HUES64 (cell line): ENCODE measurements around the gene ADAMTS14.
"Not testable (repeated sequence)": the region's sequence is repeated elsewhere in the genome, so short reads cannot be mapped to it uniquely, and the experiment has no call there.

ENCODE experiments used
- H3K27ac ChIP-seq: 2 replicates; pipeline ENCODE4 v1.7.0; 2013; ENCODE audit warnings: low read depth, low read length, inconsistent platforms
- H3K27me3 ChIP-seq: 2 replicates; pipeline ENCODE4 v1.6.1; 2013; ENCODE audit warnings: mild to moderate bottlenecking, low read length; ENCODE audit not compliant: insufficient read depth
- H3K36me3 ChIP-seq: 2 replicates; pipeline ENCODE4 v1.6.1; 2013; ENCODE audit warnings: mild to moderate bottlenecking, low read length; ENCODE audit not compliant: insufficient read depth
- H3K4me1 ChIP-seq: 2 replicates; pipeline ENCODE4 v1.6.1; 2013; ENCODE audit warnings: mild to moderate bottlenecking, low read length, moderate library complexity; ENCODE audit not compliant: insufficient read depth
- H3K4me3 ChIP-seq: 2 replicates; pipeline ENCODE4 v1.5.1; 2013; ENCODE audit warnings: mild to moderate bottlenecking, low read length, moderate library complexity
- H3K9ac ChIP-seq: 2 replicates; pipeline ENCODE4 v1.6.1; 2013; ENCODE audit warnings: mild to moderate bottlenecking, low read depth, low read length
- H3K9me3 ChIP-seq: 2 replicates; pipeline ENCODE4 v1.6.1; 2013; ENCODE audit warnings: low read depth, low read length; ENCODE audit not compliant: insufficient read depth
- WGBS: fragments of 150-250, 120-280 bp; methylation state at CpG from one replicate; pipeline ENCODE4 v1.1.7; 2013; ENCODE audit warnings: missing lambda C conversion rate; 5-methylcytosine and 5-hydroxymethylcytosine counted together

Gene ADAMTS14

DNA sequence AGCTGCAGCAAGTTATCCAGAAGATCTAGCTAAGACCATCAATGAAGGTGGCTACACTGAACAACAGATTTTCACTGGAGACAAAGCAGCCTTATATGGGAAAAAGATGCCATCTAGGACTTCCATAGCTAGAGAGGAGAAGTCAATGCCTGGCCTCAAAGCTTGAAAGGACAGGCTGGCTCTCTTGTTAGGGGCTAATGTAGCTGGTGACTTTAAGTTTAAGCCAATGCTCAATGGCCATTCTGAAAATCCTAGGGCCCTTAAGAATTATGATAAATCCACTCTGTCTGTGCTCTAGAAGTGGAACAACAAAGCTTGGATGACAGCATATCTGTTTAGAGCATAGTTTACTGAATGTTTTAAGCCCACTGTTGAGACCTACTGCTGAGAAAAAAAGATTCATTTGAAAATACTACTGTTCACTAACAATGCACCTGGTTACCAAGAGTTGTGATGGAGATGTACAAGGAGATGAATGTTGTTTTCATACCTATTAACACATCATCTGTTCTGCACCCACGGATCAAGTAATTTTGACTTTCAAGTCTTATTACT lies 13.6 kb upstream of the ADAMTS14 start:
- Histone ChIP-seq H3K4me3 (no peak overlapping the region), H3K4me1 (no peaks in the 10 kb centered on the region), H3K27me3 (no peaks in the 10 kb centered on the region), H3K9ac (no peak overlapping the region), H3K36me3 (no peaks in the 10 kb centered on the region), H3K27ac (no peak overlapping the region), H3K9me3 (0 out of 2 replicates have a peak, but pooled peaks cover 9% of the 10 kb centered on the region)
- WGBS, result no CpG with 5 or more reads among the region's 1 CpG

DNA sequence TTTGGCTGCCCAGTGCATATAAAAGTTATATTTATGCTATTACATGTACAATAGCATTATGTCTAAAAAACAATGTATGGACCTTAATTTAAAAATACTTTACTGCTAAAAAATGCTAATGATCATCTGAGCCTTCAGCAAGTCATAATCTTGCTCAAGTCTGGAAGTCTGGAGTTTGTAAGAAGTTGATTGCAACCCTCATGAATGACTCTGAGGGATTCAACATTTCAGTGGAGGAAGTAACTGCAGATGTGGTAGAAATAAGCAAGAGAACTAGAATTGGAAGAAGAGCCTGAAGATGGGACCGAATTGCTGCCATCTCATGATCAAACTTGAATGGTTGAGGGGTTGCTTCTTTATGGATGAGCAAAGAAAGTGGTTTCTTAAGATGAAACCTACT lies 13.0 kb upstream of the ADAMTS14 start:
- Histone ChIP-seq H3K27ac (no peak overlapping the region), H3K9ac (no peak overlapping the region), H3K9me3 (0 out of 2 replicates have a peak, but pooled peaks cover 9% of the 10 kb centered on the region), H3K4me3 (no peak overlapping the region), H3K4me1 (no peaks in the 10 kb centered on the region; the same call in 1 of the 2 replicates), H3K36me3 (no peaks in the 10 kb centered on the region), H3K27me3 (no peaks in the 10 kb centered on the region)
- WGBS, result 79% methylated on average over 1 of the region's 1 CpG

DNA sequence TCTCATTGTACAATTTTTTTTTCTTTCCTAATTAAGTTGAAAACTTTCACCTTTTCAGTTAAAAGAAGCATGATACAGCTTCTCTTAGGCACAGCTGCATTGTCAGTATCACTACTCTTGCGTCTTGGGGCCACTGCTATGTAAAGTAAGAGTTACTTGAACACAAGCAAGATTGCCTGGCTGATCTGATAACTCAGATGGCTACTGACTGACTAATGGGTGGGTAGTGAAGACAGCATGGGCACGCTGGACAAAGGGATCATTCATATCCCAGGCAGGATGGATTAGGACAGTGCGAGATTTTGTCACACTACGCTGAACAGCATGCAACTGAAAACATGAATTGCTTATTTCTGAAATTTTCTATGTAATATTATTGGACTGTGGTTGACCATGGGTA lies 11.6 kb upstream of the ADAMTS14 start:
- no peak overlapping the region for H3K27ac ChIP-seq
- no peak overlapping the region for H3K4me3 ChIP-seq
- H3K4me1 ChIP-seq, result no peaks in the 10 kb centered on the region; the same call in 1 of the 2 replicates
- no peaks in the 10 kb centered on the region for H3K36me3 ChIP-seq
- H3K9me3 ChIP-seq, result 0 out of 2 replicates have a peak, but pooled peaks cover 9% of the 10 kb centered on the region
- H3K9ac ChIP-seq, result no peak overlapping the region
- no peaks in the 10 kb centered on the region for H3K27me3 ChIP-seq
- WGBS, result 93% methylated on average over 4 of the region's 4 CpGs

DNA sequence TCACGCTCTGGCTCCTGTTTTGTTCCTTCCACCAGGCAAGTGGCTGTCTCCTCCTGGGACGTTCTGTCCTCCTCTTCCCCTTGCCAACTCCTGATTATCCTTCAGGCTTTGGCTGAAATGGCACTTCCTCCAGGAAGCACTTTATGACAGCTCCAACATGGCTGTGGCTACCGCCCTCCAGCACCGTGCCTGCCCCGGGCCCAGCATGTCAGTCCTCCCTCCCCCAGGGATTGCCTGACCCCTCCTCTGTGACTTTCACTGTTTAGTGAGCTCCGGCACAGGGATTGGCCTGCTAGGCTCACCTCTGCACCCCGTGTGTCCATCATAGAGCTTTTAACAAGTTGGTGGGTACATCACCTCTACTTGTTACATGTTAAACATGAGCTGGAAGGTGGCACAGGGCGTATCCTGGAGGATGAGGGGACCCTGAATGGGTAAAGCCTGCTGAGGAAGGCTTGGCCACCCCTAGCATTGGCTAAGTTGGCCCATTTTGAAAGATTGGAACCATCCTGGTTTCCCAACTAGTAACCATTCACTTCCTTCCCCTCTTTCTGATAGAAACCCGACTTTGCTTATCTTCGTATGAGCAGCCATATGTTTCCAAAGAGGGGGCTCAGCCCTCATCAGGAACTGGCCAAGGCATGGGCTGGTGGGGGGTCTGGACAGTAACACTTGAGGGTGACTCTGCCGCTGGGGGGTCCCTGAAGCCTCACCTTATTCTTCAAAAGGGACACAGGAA lies 10.5 kb upstream of the ADAMTS14 start:
- H3K4me3 ChIP-seq, result no peak overlapping the region
- H3K4me1 ChIP-seq, result no peaks in the 10 kb centered on the region; the same call in 1 of the 2 replicates
- 86% methylated on average over 11 of the region's 11 CpGs for WGBS
- no peaks in the 10 kb centered on the region for H3K27me3 ChIP-seq
- no peak overlapping the region for H3K9ac ChIP-seq
- H3K36me3 ChIP-seq, result no peaks in the 10 kb centered on the region
- 0 out of 2 replicates have a peak, but pooled peaks cover 9% of the 10 kb centered on the region for H3K9me3 ChIP-seq
- no peak overlapping the region for H3K27ac ChIP-seq

DNA sequence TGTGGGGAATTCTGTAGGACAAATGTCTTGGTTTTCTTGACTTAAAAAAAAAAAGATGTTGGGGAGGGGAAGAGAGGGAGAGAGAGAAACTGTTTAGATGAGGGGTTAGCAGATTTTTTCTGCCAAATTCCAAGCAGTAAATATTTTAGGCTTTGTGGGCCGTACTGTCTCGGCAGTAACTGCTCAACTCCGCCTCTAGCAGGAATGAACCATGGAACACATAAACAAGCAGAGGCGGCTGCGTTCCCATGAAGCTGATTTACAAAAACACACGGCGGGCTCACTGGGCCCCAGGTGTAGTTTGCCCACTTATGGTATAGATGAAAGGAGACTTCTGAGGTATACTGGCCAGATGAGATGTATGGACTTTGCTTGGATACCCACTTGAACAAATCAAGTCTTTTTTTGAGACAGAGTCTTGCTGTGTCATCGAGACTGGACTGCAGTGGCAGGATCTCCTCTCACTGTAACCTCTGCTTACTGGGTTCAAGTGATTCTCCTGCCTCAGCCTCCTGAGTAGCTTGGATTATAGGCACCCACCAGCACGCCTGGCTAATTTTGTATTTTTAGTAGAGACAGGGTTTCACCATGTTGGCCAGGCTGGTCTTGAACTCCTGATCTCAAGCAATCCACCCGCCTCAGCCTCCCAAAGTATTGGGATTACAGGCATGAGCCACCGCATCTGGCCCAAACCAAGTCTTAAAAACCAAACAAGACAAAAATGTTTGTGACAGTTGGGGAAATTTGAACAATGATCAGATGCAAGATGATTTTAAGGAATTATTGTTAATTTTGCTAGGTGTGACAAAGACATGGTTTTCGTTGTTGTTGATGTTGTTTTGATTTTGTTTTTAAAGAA lies 9.7 kb upstream of the ADAMTS14 start:
- WGBS, result 92% methylated on average over 12 of the region's 12 CpGs
- Histone ChIP-seq H3K36me3 (no peaks in the 10 kb centered on the region), H3K9ac (no peak overlapping the region), H3K27me3 (no peaks in the 10 kb centered on the region), H3K4me1 (no peaks in the 10 kb centered on the region; the same call in 1 of the 2 replicates), H3K27ac (no peak overlapping the region), H3K9me3 (peaks cover 11% of the 10 kb centered on the region; the same call in 1 of the 2 replicates), H3K4me3 (no peak overlapping the region)

DNA sequence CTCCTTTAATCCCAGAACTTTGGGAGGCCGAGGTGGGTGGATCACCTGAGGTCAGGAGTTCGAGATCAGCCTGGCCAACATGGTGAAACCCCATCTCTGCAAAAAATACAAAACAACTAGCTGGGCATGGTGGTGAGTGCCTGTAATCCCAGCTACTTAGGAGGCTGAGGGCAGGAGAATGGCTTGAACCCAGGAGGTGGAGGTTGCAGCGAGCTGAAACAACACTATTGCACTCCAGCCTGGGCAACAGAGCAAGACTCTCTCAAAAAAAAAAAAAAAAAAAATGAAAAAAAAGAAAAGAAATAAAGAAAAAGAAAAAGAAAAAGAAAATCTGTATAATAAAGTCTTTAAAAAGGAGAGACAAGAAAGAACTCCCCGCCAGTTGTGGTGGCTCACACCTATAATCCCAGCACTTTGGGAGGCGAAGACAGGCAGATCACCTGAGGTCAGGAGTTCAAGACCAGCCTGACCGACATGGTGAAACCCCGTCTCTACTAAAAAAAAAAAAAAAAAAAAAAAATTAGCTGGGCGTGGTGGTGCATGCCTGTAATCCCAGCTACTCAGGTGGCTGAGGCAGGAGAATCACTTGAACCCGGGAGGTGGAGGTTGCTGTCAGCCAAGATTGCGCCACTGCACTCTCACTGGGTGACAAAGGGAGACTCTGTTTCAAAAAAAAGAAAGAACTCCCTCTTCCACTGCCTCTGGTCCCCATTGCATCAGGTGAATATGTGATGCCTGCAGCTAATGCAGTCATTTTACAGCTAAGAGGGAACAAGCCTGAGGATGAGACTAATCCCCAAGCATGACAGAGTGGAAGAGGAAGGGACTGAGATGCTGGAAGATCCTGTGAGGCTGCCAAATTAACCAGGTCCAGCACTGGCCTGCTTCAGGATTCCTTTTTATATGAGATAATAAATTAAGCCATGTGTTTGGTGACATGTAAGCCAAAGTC lies 8.6 kb upstream of the ADAMTS14 start:
- WGBS, result 91% methylated on average over 8 of the region's 10 CpGs
- H3K4me1 ChIP-seq, H3K9me3 ChIP-seq, H3K36me3 ChIP-seq, H3K27ac ChIP-seq, H3K4me3 ChIP-seq, H3K9ac ChIP-seq, H3K27me3 ChIP-seq: not testable (repeated sequence)

DNA sequence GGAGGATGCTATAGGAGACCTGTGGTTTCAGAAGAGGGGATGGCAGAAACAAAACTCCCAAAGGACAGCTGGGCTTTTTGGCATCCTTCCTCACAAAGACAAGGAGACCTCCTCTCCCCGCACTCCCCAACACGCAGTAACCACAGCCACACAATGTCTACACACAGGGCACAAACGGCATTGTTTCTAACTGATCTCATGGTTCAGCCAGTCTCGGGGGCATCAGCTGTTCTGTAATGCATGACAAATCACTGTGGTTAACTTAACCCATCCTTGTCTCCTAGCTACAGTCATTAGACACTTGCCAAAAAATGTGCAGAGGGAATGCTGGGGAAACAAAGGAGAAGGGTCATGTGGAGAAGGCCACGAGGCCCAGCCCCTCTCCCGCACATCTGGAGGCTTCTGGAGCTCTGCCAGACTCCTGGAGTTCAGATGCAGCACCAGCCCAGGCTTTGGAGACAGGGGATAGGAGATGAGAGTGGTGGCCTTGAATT lies 7.6 kb upstream of the ADAMTS14 start:
- H3K4me1 ChIP-seq, result no peaks in the 10 kb centered on the region; the same call in 1 of the 2 replicates
- no peak overlapping the region for H3K27ac ChIP-seq
- H3K9ac ChIP-seq, result no peak overlapping the region
- WGBS, result 84% methylated on average over 6 of the region's 6 CpGs
- H3K9me3 ChIP-seq, result peaks cover 4% of the 10 kb centered on the region; the same call in 1 of the 2 replicates
- no peaks in the 10 kb centered on the region for H3K36me3 ChIP-seq
- no peaks in the 10 kb centered on the region for H3K27me3 ChIP-seq
- H3K4me3 ChIP-seq, result no peak overlapping the region

DNA sequence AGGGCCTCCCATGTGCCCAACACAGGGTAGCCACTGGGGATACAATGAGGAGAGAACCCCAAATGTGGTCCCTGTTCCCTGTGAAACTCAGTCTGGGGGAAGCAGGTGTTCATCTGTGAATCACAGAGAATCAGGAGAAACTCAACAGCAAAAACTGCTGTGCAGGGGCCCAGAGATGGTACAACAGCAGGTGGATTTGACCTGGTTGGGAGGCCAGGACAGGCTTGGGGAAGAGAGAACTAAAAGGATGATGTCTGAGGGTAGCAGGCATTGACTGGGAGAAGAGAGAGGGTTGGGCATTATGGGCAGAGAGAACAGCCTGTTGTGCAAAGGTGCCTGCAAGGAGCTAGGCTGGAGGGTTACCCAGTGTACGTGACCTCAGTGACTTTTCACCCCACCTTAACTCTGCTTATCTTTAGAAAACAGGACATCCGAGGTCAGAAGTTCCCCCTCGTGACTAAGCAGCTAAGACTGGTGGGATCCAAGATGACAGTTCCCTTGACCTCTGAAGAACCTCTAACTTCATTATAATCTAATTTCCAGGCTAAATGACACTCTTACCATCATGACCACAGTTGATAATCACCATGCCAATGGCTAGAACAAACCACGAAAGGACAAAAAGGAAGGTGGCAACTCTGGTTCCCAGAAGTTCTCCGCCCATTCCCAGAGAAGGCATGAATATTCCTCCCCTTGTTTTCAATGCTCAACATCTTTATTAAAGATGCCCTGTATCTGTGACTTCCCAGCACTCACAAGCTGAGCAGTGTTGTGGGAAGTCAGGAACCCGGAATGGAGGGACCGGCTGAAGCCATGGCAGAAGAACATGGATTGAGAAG lies 5.1 kb upstream of the ADAMTS14 start:
- Histone ChIP-seq H3K27ac (no peak overlapping the region), H3K9ac (no peak overlapping the region), H3K36me3 (no peaks in the 10 kb centered on the region), H3K9me3 (peaks cover 4% of the 10 kb centered on the region; the same call in 1 of the 2 replicates), H3K27me3 (peaks cover 19% of the 10 kb centered on the region), H3K4me1 (no peaks in the 10 kb centered on the region; the same call in 1 of the 2 replicates), H3K4me3 (no peak overlapping the region)
- 91% methylated on average over 7 of the region's 7 CpGs for WGBS

DNA sequence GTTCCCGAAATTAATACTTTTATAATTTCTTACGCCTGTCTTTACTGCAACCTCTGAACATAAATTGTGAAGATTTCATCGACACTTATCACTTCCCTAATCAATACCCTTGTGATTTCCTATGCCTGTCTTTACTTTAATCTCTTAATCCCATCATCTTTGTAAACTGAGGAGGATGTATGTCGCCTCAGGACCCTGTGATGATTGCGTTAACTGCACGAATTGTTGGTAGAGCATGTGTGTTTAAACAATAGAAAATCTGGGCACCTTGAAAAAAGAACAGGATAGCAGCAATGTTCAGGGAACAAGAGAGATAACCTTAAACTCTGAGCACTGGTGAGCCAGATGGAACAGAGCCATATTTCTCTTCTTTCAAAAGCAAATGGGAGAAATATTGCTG lies 4.5 kb upstream of the ADAMTS14 start:
- not testable (repeated sequence) for H3K27ac ChIP-seq, H3K9ac ChIP-seq, H3K4me1 ChIP-seq, H3K36me3 ChIP-seq, H3K4me3 ChIP-seq, H3K9me3 ChIP-seq
- 92% methylated on average over 6 of the region's 6 CpGs for WGBS
- H3K27me3 ChIP-seq, result peaks cover 24% of the 10 kb centered on the region
